Esophagus (tissue), 2 donors: ENCODE data around the gene VWA3A. TPM values are rescaled to one million over a fixed set of nuclear protein-coding genes. Genes with fewer than 3 reads are reported as not detected.

Experiments used
- H3K27ac ChIP-seq, 2 donors: one replicate each; pipeline ENCODE4 v1.5.1; 2013; ENCODE audit warnings: low read depth in 2 of 2, mild to moderate bottlenecking in 2 of 2, inconsistent platforms in 1 of 2, low read length in 1 of 2, moderate library complexity in 1 of 2
- H3K27me3 ChIP-seq, 2 donors: one replicate each; pipeline ENCODE4 v1.6.1; 2013; ENCODE audit warnings: low read length in 2 of 2, control low read depth in 1 of 2, mild to moderate bottlenecking in 1 of 2; ENCODE audit not compliant: insufficient read depth in 2 of 2, control insufficient read depth in 1 of 2
- H3K36me3 ChIP-seq, 2 donors: one replicate each; pipeline ENCODE4 v1.6.1; 2013; ENCODE audit warnings: low read length in 1 of 2; ENCODE audit not compliant: control insufficient read depth in 2 of 2, insufficient read depth in 2 of 2
- H3K4me1 ChIP-seq, 2 donors: one replicate each; pipeline ENCODE4 v1.6.1; 2013; ENCODE audit warnings: low read length in 1 of 2; ENCODE audit not compliant: control insufficient read depth in 2 of 2, insufficient read depth in 2 of 2
- H3K4me3 ChIP-seq, 2 donors: one replicate each; pipeline ENCODE4 v1.5.1; 2013; ENCODE audit warnings: low read length in 2 of 2, mild to moderate bottlenecking in 2 of 2, low read depth in 1 of 2, moderate library complexity in 1 of 2
- H3K9me3 ChIP-seq, 2 donors: one replicate each; pipeline ENCODE4 v1.6.1; 2013; ENCODE audit warnings: mild to moderate bottlenecking in 2 of 2, low read depth in 1 of 2, low read length in 1 of 2, moderate library complexity in 1 of 2; ENCODE audit not compliant: control insufficient read depth in 2 of 2, insufficient read depth in 1 of 2
- WGBS, 2 donors: extraction: QIAGEN DNeasy Blood & Tissue Kit; methylation state at CpG; one replicate each; pipeline ENCODE4 v1.1.7; 2013; 5-methylcytosine and 5-hydroxymethylcytosine counted together
- polyA plus RNA-seq, 2 donors: library from polyadenylated mRNA; stranded (reverse); fragments of 200-250 nt; gene quantifications; one replicate each; pipeline ENCODE4 v1.2.3, GENCODE V29; 2013
- donor health status: healthy with polysubstance abuse.
- donor health status: Bipolar disorder and iron deficiency.

VWA3A gene
- polyA plus RNA-seq, 2 donors = 0.01 to 0.24 TPM

DNA sequence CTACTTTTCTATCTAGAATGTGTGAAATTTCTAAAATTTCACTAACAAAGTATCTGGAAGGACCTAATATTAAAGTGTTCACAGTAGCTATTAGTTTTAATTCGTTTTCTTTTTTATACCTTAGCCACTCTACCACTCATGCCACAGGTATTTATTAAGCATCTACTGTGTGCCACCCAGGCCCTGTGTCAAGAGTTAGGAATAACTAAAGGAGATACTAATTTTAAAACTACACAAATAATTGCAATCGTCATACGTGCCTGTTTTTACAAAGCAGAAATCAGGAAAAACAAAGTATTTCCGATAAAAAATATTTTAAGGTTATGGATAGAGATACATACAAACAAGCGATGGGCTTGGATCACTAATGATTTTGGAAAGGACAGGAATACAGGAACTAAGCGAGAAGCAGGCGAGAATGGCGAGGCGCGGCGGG, 113.3 kb downstream of the VWA3A start:
- Histone ChIP-seq H3K27me3 (no peaks in the 10 kb centered on the region), H3K4me1 (peaks cover 5 to 8% of the 10 kb centered on the region in 2 donors), H3K36me3 (no peaks in the 10 kb centered on the region), H3K4me3 (peak overlapping the region; percentile 80 to 86), H3K9me3 (no peaks in the 10 kb centered on the region), H3K27ac (peak overlapping the region; percentile 36 to 59)
- 4 to 5% methylated on average over 11 of the region's 11 CpGs for WGBS, 2 donors

DNA sequence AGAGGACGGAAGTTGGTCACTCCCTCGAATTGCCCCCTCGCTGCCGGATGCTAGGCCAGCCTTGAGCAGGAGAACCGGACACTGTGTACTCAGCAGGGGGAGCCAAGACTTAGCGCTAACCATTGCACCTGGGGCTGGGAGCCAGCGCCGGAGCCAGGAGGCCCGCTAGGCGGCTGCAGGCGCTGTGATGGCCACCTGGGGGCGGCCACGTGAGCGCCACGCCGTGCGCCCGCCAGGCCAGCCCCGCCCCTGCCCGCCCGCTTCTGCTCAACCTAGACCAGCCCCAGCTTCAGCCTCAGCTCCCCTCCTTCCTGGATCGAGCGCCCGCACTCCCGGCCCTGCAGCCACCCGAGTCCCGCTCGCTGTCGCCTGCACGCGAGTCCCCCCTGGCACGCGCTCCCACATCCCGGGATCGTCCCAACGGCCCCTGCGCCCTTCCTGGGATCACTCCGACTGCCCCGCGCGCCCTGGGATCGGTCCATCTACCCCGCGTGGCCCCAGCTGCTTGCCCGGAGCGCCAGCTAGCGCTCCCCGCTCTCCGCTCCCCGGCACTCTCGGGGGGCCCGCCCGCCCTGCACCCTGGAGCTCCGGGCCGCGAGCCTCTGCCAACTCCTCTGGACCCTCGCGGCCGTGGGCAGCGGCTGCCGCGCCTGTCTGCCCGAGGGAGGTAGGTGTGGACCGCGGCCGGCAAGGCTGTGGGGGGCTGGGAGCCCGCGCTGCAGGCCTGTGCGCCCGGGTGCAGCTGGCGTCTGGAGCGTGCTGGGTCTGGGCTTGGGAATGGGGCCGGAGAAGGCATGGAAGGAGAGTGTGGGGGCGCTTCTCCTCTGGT, 113.9 kb downstream of the VWA3A start, which contains the start of gene EEF2K:
EEF2K (plus strand) TSS at position 266 of the 829 bp plus-strand sequence. CDS start 19,452 bp downstream, outside the sequence.
- H3K4me3 ChIP-seq = peak within 1 kb of the TSS; percentile 80 to 86
- WGBS, 2 donors = 0% methylated on average over 57 to 74 of the region's 74 CpGs
- peak within 1 kb of the TSS; percentile 78 to 87 for H3K27ac ChIP-seq
- H3K27me3 ChIP-seq = no peaks in the 10 kb centered on the region
- no peaks in the 10 kb centered on the region for H3K9me3 ChIP-seq
- peaks cover 5 to 11% of the 10 kb centered on the region in 2 donors for H3K4me1 ChIP-seq
- no peaks in the 10 kb centered on the region for H3K36me3 ChIP-seq

Other genes starting within 250 kb of the VWA3A start
- 10 to 100 TPM; 13.7 to 22.1 TPM for gene NPIPB4, start 234.8 kb upstream of the VWA3A start, polyA plus RNA-seq
- gene UQCRC2, start 139.2 kb upstream of the VWA3A start, polyA plus RNA-seq = 100 to 1,000 TPM in 1 of 2 donors, 10 to 100 TPM in 1; 65.4 to 139 TPM
- not detected for gene PDZD9, start 91.4 kb upstream of the VWA3A start, polyA plus RNA-seq
- 10 to 100 TPM in 1 of 2 donors, 1 to 10 TPM in 1; 6.8 to 13.1 TPM for gene MOSMO, start 84.4 kb upstream of the VWA3A start, polyA plus RNA-seq
- under 1 TPM in 1 of 2 donors, not detected in 1; 0.04 TPM for gene SDR42E2, start 70.0 kb downstream of the VWA3A start, polyA plus RNA-seq
- gene EEF2K, start 113.7 kb downstream of the VWA3A start, polyA plus RNA-seq = 1 to 10 TPM; 4.6 to 6.9 TPM
- gene POLR3E, start 204.9 kb downstream of the VWA3A start, polyA plus RNA-seq = 10 to 100 TPM; 20.2 to 20.3 TPM